LoVo (cell line): Measurements from ENCODE around the gene TMEM182.

Experiments
- DNase-seq: peaks from one replicate; pipeline ENCODE4 v3.0.0-alpha.2; 2016; ENCODE audit warnings: low spot score

TMEM182 gene, protein sequence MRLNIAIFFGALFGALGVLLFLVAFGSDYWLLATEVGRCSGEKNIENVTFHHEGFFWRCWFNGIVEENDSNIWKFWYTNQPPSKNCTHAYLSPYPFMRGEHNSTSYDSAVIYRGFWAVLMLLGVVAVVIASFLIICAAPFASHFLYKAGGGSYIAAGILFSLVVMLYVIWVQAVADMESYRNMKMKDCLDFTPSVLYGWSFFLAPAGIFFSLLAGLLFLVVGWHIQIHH

DNA sequence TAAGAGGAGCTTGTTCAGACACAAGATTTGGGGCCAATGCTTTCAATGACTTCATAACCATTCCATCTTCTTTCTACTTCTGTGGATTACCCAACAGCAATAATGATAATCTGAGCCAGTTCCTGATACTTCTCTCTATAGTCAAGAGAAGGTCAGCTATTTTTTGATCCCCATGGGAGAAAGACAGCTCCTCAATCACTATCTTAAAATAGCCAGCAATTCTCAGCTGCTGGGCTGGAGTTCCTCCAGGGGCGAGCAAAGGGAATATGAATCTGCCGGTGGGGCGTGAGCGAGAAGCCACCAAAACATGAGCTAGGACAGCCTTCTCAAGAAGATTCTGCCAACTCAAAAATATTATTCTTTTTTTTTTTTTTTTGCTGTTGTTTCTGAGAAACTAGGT lies at the start of gene TMEM182:
TSS of gene TMEM182 (plus strand) at position 269 of the 400 bp plus-strand sequence. CDS start 187 bp downstream, outside the sequence.
- DNase-seq = no peak

DNA sequence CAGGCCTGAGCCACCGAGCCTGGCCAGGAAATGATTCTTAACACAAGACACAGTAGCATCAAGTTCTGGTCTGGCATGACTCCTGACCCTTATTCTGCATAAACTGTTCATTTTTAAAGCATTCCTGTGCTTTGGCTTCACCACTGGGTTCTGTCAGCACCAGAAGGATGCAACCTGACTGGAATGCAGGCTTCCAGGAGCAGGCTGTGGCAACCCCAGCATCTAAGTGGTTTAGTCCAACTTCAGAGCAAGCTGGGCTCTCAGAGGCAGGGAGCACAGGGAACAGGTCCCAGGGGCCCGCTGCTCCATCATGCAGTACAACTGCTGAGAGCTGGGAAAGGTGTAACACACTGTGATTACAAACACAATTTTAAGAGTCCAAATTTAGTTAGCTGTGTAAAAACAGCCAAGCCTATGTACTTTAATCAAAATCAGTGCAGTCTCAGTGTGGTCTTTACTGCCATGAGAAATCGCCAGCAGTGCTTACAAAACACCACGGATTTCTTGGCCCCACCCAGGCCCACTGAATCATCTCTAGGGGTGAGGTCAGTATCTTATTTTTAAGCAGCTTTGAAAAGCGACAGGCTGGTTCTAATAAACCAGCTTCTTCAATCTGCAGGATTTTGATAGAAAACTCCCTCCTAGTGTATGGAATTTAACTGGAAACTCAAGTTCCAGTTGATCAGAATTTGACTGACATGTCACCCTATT lies 44.4 kb upstream of the TMEM182 start:
- DNase-seq = no peak

DNA sequence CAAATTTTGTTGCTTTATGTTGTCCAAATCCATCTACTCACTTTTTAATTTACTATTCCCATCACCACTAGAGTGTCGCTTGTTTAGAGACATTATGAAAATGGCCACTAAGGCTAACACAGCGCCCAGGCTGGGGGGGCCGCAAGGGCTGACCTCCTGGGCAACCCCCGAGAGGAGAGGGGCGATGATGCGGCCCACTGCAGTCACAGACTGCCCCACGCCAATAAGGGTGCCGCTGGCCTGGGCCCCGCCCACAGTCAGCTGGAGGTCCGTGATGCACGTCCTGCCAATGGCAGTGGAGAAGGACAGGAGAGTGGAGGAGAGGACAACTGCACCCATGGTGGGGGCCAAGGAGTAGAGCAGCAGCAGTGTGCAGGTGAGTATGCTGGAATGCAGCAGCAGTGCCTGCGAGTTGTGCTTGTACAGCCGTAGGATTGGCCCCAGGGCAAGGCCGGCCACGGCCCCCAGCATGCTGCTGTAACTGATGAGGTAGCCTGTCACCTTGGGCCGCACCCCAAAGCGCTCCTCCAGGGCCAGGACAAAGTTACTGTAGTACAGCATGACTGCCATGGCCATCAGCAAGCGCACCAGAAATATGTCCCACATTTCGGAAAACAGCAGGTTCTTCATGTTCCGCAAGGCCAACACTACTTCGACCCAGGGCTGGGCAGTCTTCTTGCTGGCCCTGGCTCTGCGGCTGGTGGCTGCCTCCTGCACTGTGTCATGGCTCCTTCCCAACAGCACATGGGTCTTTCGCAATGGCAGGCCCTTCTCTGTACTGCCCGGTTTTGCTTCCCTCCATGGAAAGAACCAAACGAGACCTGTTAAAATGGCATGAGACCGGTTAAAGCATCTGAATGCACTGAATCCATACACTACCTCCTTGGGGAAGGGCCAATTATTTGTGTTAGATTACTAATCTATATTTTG lies 43.2 kb upstream of the TMEM182 start:
- no peak for DNase-seq

DNA sequence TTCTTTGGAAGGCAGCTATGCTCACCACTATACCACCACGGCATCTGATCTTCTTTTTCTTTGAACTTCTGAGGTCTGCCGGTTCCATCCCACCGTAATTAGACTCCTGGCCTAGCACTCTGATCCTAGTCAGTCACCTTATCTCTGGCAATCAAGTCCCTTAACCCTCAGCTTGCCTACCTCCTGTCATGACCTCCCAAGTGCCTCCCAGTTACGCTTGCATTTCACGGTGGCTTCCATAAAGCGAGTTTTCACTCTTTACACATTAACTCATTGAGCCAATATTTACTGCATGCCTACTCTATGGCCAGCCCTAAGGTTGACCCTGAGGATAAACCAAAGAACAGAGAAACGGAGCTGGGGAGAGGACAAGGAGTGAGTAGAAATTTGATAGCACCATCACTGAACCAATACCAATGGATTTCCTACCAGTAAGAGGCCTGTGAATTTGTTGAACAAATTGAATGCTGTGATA lies 37.8 kb upstream of the TMEM182 start:
- DNase-seq = no peak

DNA sequence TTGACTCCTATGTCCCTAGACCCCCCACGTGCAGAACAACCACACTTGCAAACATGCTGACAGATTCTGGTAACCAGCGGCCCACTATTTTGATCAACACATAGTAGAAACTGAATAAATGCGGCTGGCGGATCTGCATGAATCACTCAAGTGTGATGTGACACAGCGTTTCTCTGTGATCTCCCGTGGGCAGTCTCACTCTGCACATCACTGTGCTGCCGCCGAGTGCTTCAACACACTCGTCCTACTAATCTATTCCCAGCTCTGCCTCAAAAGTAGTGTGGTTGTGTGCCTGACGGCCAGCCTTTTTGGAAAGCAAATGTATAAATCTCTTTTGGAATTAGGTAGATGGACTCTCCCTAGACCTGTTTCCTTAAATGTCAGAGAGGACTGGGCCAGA lies 37.3 kb upstream of the TMEM182 start:
- DNase-seq = no peak

DNA sequence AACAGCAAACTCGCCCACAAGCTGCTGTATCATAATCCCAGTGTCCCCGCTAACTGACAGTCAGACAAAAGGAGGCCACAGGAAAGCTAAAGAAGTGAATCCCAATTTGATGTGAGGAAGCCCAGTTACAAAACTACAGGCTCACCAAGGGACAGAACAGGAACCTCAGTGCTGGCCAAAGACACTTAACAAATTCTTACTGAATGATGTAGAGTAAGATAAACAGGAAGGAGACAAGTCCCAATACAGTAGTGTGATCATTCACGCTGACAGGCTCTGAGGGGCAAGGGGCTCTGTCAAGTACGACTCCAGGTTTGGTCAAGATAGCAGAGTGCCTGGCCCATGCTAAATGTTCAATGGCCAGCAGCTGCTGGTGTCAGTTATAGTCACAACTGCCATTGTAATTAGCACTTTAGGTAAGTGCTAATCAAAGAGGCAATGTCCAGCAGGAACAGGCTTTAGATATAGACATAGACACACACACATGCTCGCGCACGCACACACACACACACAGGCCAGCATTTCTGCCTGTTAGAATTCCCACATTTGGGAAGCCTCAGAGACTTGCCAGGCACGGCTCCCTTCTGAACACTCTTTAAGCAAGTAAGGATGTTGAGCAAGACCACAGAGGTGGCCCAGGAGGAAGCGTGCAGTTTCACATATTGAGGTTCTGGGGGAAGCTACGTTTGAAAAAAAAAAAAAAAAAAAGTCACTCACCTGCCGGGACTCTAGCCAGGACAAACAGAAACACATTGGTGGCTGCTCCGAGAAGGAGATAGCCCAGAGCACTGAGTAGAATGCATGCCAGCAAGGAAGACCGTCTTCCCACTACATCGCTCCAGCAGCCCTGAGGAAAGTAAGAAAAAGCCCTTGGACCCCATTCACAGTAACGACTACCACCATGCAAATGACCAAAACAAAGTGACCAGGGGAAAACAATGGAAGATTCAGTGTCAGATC lies 35.4 kb upstream of the TMEM182 start:
- DNase-seq = no peak

DNA sequence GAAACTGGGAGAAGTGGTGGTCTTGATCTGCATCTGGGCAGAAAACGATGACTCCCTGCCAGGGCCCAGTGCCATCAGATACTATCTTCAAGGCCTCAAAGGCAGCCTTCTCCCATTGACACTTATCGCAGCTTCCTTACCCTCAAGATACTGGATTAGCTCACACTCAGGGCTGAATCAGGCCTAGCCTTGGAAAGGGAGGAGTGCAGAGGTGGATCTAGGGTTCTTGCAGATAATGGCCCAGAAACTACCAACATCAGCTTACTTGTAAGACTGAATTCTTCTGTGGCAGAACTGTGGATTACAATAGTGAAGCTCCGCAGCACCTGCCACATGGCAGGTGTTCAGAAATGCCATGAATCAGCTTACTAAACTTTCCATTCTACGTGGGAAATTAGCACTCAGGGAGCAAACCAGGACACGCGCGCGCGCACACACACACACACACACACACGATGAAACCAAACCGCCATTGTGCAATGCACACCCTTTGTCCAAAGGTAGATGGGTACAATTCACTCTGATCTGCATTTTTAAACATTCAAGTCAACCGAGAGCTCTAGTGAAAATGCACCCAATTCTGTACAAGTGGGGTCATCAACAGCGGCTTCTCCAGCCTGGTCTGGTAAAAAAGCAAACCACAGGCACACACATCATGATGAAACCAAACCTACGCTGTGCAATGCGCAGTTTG lies 26.3 kb upstream of the TMEM182 start:
- DNase-seq = no peak

DNA sequence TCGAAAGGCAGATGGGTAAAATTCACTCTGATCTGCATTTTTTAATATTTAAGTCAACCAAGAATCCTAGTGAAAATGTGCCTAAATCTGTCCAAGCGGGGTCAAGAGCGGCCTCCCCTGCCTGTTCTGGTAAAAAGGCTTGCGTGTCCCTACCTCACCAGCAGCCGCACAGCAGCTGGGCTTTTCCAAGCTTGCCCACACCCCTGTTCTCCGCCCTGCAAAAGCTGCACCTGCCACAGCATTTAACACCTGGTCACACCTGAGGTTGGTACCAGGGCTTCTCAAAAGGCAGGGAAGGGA lies 25.8 kb upstream of the TMEM182 start:
- DNase-seq = no peak

DNA sequence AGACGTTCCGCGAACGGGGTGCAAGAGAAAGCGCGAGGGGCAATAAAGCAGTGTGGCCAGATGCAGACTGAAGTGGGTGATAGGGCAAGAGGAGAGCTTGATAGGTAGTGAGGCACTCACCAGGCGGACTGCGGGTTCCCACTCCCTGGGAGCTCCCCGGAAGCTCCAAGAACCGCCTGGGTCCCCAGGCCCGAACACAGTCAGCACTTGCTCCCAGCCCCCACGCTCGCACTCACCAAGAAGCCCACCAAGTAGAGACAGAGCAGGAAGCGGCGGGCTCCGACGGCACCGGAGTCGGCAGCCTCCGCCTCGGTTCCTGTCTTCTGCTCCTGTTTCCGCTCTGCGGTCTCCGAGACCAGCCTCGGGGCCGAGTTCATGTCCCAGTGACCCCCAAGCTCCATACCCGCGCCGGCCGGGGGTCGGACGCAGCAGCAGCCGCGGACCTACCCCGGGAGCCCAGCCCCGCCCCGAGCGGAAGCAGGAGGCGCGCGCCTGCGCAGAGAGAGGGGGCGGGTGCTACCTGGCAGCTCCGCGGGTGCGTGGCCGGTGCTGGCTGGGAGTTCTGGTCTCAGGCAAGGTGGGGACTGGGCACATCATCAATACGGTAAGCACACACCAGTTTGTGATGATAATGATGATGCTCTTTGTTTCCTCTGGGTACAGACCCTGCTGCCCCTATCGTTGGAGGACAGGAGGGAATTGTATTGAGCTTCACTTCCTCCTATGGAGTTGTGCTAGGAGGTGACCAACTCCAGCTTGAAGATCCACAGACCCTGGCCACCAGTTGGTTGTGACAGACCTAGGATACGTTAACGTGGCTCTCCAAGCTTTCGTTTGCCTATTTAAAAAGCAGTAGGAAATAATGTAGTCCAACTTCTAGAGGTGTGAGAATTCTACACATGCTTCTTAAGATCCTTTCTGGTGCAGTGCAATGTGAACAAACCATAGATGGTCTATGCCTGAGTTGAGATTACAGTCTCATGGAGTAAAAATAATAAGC lies 25.1 kb upstream of the TMEM182 start:
- peak; percentile 87 for DNase-seq

DNA sequence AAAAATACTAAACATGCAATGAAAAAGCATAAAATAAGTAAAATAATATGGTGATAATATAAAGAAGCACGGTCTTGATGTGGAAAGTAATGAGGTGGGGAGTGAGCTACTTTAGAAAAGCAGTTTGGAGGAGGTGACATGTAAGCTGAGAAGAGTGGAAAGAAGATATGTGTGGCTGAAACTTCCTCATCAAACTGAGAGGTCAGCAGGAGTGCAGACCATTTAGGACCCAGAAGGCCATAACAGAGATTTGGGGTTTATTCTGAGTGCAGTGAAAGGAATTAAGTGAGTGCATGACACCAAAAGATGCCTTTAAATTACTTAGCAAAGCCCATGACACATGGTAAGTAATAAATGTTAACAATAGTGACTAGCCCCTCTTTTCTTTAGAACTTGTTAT lies 24.4 kb upstream of the TMEM182 start:
- no peak for DNase-seq

DNA sequence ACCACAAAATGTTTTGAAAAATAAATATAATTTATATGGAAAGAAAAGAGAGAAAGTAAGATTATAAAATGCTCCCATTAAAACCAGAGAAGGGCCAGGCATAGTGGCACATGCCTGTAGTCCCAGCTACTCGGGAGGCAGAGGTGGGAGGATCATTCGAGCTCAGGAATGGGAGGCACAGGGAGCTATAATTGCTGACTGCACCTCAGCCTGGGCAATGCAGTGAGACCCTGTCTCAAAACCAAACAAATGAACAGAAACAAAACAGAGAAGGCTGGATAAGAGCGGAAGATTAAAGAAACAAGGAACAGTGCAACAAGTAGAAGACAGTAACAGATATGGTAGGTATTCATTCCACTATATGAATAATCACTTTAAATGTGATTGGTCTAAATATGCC lies 18.6 kb upstream of the TMEM182 start:
- DNase-seq = no peak

DNA sequence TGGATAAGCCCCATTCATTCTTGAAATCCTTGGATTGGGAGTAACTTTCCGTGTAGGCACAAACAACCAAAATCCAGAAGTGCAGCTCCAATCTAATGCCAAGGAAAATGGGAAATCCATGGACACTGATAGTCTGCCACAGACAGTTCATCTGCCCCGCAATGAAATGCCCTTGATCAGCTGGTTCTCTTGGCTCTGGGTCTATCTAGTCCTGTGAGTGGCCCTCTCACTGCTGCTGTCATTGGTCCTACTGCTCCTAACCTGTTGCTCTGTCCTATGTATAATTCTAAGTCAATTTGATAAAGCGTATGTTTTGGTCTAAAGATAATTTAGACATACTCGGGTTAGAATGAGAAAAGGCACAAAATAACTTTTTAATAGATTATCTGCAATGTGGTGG lies 13.7 kb upstream of the TMEM182 start:
- DNase-seq = no peak

DNA sequence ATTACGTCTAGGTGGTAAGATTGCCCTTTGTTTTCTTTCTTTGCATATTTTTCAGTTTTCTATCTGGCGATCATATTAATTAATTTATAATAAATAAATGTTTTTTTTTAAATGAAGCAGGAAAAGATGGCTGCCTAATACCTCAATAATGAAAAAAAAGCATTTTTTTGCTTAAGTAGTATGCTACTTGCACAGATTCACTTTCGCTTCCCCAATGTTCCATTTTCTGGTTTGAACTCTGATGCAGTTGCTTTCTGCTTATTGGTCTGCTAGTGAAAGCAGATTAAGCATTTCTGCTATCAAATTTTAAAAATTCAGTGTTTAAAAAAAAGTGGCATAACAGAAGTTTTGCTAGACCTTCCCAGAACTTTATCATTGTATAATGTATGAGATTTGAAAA lies 11.9 kb upstream of the TMEM182 start:
- DNase-seq = no peak

DNA sequence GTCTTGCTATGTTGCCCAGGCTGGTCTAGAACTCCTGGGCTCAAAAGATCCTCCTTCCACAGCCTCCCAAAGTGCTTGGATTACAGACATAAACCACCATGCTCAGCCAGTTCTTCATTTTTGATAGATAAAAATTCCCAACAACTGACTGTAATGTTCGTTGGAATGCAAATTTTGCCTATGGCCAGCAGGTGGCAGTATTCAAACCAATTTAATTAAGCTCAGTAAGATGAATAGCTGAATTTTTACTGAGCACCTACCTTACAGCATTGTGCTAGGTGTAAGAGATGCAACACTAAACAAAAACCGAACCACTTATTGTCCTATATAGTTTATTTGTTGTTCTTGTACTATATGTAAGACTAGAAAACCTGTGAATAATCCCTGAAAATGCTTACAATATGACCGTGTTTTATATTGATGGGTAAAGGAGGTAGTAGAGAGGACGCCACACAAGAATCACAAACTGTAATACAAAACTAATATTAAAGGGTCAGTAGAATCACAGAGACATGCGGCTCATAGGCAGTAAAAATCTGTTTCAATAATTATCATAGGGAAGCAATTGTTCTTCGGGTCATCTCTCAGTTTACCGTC lies 8.2 kb upstream of the TMEM182 start:
- DNase-seq = peak; percentile 66

DNA sequence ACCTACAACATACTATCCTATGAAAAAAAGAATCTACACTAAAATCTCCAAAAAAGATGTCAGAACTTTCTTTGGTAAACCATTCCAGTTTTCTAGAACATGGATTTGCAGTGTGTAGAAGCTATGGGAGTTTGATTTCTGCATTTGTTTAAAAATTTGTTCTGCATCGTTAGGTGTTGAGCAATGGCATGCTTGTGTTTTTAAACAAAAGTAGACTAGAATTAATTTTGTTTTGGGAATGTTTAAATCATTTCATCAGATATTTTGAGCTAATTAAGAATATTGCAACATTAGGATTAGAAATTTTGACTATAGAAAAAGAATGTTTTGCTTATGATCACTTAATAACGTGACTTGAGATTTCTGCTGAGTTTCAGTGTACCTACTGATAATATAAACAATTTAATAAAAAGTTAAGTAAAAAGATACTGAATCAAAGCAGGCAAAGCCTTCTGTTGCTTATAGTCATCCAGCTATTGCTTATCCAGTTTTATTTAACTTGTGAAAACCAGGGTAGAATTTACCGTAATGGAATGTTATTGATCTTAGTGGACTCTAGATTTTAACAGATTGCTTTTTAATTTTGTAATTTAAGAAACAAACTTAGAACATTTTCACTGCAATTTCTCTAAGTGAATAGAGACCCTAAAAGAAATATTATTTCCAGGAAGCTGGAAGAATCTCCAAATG lies 7.2 kb upstream of the TMEM182 start:
- DNase-seq = no peak

DNA sequence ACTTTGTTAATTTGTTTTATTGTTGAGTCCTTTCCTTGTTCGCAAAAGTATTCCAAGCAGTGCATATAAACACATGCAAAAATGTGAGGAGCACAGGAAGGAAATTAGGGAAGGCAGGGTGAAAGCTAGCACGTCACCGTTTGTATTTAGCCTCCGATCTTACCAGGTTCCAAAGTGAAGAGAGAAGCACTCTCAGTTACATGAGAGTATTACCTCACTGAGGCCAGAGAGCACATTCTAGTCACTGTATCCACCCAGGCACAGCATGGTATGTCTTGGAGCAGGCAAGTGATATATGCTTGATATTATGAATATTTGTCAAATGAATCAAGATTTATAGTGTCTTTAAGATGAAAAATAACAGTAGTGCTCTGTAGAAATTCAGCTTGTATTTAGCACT lies 6.5 kb upstream of the TMEM182 start:
- DNase-seq = no peak

DNA sequence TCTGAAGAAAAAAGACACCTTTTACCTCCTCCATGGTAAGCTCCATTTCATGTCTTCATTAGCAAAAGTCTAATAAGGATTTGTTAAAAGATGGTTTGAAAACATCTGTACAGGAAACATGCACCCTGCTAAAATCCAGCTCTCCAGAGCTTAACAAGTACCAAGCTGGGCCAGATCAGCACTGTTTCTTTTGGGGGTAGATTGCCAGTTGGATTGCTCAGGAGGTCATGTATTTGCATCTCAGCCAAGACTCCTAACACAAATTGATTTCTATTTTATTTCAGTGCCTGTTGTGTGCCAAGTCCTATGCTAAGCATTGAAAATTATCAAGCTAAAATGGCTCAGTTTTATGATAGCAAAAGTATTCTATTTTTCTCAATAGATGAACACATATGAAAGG lies 3.4 kb upstream of the TMEM182 start:
- DNase-seq = no peak

DNA sequence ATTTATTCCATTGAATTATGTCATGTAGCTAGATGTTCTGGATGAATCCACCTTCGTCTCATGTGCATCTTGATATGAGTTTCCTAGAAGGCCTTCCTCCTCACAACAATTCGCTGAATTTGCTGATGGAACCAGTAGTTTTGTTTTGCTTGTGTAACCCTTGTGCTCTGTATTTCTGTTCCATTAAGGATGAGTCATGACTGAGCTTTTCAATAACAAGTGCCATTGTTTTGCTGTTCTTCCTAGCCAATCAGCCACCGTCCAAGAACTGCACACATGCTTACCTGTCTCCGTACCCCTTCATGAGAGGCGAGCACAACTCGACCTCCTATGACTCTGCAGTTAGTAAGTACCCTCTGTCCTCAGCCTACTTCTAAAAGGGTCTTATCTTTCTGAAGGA lies 2.3 kb downstream of the TMEM182 start:
- no peak for DNase-seq

DNA sequence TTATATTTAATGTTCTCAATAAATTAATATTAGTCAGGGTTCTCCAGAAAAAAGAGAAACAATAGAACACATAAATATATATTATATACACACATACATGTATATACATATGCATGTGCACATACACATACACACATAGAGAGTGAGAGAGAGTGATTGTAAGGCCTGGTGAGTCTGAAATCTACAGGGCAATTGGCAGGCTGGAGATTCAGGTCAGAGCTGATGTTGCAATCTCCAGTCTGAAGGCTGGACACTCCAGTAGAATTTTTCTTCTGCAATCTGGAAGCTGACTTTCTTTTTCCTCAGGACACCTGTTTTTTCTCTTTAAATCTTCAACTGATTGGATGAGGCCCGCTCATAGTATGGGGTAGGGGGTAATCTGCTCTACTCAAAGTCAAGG lies 3.2 kb downstream of the TMEM182 start:
- DNase-seq = no peak
